Effector memory CD4-positive, alpha-beta T cell (primary cell): Measurements from ENCODE around the gene AGBL1.

ENCODE experiments used
- DNase-seq, 3 donors: peaks; one replicate each; pipeline ENCODE4 v3.0.0-alpha.2; 2020
- H3K27ac ChIP-seq: 2 replicates; pipeline ENCODE4 v1.7.0; 2013; ENCODE audit warnings: mild to moderate bottlenecking, low read length, moderate library complexity; ENCODE audit not compliant: insufficient read depth, poor library complexity, severe bottlenecking
- H3K27me3 ChIP-seq: replicated peaks from 2 replicates; pipeline ENCODE4 v1.7.0; 2013; ENCODE audit warnings: mild to moderate bottlenecking, low read length; ENCODE audit not compliant: insufficient read depth, control insufficient read depth, poor library complexity, severe bottlenecking
- H3K36me3 ChIP-seq: 2 replicates; pipeline ENCODE4 v1.7.0; 2013; ENCODE audit warnings: mild to moderate bottlenecking, low read length, moderate library complexity; ENCODE audit not compliant: control insufficient read depth, insufficient read depth
- H3K4me1 ChIP-seq: 2 replicates; pipeline ENCODE4 v1.7.0; 2013; ENCODE audit warnings: low read length, mild to moderate bottlenecking; ENCODE audit not compliant: control insufficient read depth, insufficient read depth, poor library complexity, severe bottlenecking
- H3K4me3 ChIP-seq: 2 replicates; pipeline ENCODE4 v1.7.0; 2013; ENCODE audit warnings: low read length, low read depth, mild to moderate bottlenecking; ENCODE audit not compliant: insufficient read depth, poor library complexity, severe bottlenecking
- H3K9me3 ChIP-seq: 2 replicates; pipeline ENCODE4 v1.7.0; 2013; ENCODE audit warnings: mild to moderate bottlenecking, low read length, moderate library complexity; ENCODE audit not compliant: control insufficient read depth

AGBL1 gene

GRCh38 chr15:86080302-86080701 lies 631 bp downstream of the AGBL1 start:
- no peak overlapping the region for H3K27ac ChIP-seq
- no peaks in the 10 kb centered on the region for H3K9me3 ChIP-seq
- no peaks in the 10 kb centered on the region for H3K36me3 ChIP-seq
- DNase-seq = no peak
- H3K27me3 ChIP-seq = no peaks in the 10 kb centered on the region
- H3K4me1 ChIP-seq = peaks cover 4% of the 10 kb centered on the region
- no peak overlapping the region for H3K4me3 ChIP-seq

DNA sequence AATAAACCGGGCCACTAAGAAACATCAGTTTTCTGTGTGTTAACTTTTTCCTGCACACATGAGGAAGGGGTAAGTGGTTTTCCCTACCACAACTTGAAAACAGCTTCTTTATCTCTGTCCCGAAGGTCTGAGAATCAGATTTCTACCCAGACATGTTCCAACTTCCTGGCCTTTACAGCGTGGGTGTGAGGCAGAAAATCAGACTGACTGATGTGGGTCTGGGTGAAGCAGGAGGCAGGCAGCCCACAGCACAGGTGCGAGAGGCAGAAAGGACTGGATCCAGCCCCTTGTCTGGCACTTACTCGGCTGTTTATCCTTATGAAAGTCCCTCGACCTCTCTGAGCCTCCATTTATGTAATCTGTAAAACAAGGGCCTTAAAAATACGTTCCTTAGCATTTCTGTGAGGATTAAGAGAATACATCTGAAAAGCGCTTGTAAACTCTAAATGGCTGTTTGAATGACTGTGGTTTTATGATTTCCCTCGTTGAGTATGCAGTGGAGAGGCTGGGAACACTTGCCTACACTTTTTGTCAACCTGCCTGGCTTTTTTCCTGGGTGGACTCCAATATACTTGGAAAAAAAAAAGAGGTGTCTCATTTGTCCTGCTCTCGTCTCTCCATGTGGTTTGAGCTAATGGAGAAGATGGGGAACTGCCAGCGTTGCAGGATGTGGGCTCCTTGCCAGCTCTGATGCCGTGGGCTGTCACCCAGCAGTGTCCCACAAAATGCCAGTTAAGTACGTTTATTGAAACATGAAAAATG lies 3.1 kb downstream of the AGBL1 start:
- H3K27ac ChIP-seq = no peak overlapping the region
- peaks cover 4% of the 10 kb centered on the region for H3K4me1 ChIP-seq
- H3K4me3 ChIP-seq = no peak overlapping the region
- no peaks in the 10 kb centered on the region for H3K36me3 ChIP-seq
- H3K9me3 ChIP-seq = no peaks in the 10 kb centered on the region
- H3K27me3 ChIP-seq = no peaks in the 10 kb centered on the region
- no peak for DNase-seq

DNA sequence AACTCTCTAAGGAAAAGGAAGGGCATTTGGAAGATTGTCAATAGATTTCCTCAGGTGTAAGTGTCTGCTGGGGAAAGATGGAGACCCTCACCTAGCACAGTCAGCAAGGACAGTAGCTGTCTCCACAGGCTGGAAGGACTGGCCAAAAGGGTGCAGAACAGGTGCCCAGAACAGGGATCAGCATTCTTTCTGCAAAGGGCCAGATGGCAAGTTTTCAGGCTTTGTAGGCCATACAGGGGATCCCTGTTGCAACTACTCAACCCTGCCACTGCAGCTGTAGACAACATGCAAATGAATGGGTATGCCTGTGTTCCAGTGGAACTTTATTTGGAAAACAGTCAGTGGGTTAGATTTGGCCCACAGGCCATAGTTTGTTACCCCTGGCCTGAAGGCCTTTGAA lies 8.1 kb downstream of the AGBL1 start:
- Histone ChIP-seq H3K36me3 (no peaks in the 10 kb centered on the region), H3K4me1 (no peaks in the 10 kb centered on the region), H3K9me3 (no peaks in the 10 kb centered on the region), H3K27ac (no peak overlapping the region), H3K4me3 (no peak overlapping the region), H3K27me3 (no peaks in the 10 kb centered on the region)
- DNase-seq = no peak

GRCh38 chr15:86089422-86089821 lies 9.8 kb downstream of the AGBL1 start:
- Histone ChIP-seq H3K4me3 (no peak overlapping the region), H3K27ac (no peak overlapping the region), H3K4me1 (no peaks in the 10 kb centered on the region), H3K9me3 (no peaks in the 10 kb centered on the region), H3K27me3 (no peaks in the 10 kb centered on the region), H3K36me3 (no peaks in the 10 kb centered on the region)
- DNase-seq = no peak

DNA sequence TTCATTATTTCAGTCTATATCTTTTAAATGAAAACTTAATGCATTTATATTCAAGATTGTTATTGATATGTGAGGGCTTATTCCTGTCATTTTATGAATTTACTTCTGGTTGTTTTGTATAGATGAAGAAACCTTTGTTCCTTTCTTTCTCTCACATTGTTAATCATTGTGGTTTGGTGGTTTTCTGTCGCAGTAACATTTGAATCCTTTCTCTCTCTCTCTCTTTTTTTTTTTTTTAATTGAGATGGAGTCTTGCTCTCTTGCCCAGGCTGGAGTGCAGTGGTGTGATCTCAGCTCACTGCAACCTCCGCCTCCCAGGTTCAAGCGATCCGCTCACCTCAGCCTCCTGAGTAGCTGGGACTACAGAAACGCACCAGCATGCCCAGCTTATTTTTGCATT lies 22.1 kb downstream of the AGBL1 start:
- H3K4me3 ChIP-seq = no peak overlapping the region
- H3K27ac ChIP-seq = no peak overlapping the region
- no peaks in the 10 kb centered on the region for H3K9me3 ChIP-seq
- no peak for DNase-seq
- no peaks in the 10 kb centered on the region for H3K4me1 ChIP-seq
- no peaks in the 10 kb centered on the region for H3K36me3 ChIP-seq
- no peaks in the 10 kb centered on the region for H3K27me3 ChIP-seq

GRCh38 chr15:86103825-86104224 lies 24.2 kb downstream of the AGBL1 start:
- DNase-seq = no peak
- H3K27me3 ChIP-seq = no peaks in the 10 kb centered on the region
- no peaks in the 10 kb centered on the region for H3K9me3 ChIP-seq

GRCh38 chr15:86106306-86106705 lies 26.6 kb downstream of the AGBL1 start:
- Histone ChIP-seq H3K9me3 (no peaks in the 10 kb centered on the region), H3K27ac (no peak overlapping the region), H3K4me3 (no peak overlapping the region), H3K36me3 (no peaks in the 10 kb centered on the region), H3K4me1 (no peaks in the 10 kb centered on the region), H3K27me3 (no peaks in the 10 kb centered on the region)
- DNase-seq = no peak

More at GRCh38 chr15:86103825-86104224, 24.2 kb downstream of the AGBL1 start:
- H3K4me1 ChIP-seq = no peaks in the 10 kb centered on the region
- no peaks in the 10 kb centered on the region for H3K36me3 ChIP-seq
- no peak overlapping the region for H3K4me3 ChIP-seq
- no peak overlapping the region for H3K27ac ChIP-seq

GRCh38 chr15:86115145-86115801 lies 35.6 kb downstream of the AGBL1 start:
- H3K36me3 ChIP-seq = no peaks in the 10 kb centered on the region
- H3K27me3 ChIP-seq = no peaks in the 10 kb centered on the region
- no peak overlapping the region for H3K27ac ChIP-seq
- DNase-seq = no peak
- H3K4me3 ChIP-seq = no peak overlapping the region
- no peaks in the 10 kb centered on the region for H3K4me1 ChIP-seq
- no peaks in the 10 kb centered on the region for H3K9me3 ChIP-seq

DNA sequence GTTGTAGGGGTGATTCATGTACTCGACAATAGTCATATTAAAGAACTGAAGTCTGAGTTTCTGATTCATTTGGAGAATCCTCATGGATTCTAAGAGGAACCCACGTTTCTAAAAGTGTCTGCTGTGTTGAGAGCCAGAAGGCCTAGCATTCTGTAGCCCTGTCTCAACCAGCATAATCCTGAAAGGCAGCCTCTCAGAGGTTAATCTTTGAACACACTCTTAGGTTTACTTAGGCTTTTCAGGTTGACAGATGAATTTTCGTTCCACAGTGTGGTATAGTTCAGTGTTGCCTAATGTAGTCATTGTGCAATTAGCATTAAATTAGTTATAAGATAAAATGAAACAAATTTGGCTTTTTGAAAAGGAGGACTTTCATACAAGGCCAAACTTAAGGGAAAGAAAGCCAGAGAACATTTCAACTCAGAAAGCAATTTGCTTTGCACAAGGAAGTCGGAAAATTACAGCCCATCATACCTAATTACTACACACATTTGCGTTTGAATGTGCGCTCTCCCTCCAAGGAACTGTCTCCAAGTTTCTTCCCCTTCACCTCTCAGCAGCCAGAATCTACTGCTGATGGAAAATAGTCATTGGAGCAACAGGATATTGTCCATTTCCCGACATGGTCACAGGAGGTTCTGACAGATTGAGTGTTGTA lies 42.0 kb downstream of the AGBL1 start:
- DNase-seq = no peak
- Histone ChIP-seq H3K27me3 (no peaks in the 10 kb centered on the region), H3K4me1 (no peaks in the 10 kb centered on the region), H3K36me3 (no peaks in the 10 kb centered on the region), H3K27ac (no peak overlapping the region), H3K4me3 (no peak overlapping the region), H3K9me3 (no peaks in the 10 kb centered on the region)
